Measurements from ENCODE around the gene ATP8A1.

- TF ChIP-seq BHLHE40 (IDR thresholded peaks at IDR 0.05; ENCODE audit: low read depth, low read length), result no peak
- TF ChIP-seq, protein P1, sequence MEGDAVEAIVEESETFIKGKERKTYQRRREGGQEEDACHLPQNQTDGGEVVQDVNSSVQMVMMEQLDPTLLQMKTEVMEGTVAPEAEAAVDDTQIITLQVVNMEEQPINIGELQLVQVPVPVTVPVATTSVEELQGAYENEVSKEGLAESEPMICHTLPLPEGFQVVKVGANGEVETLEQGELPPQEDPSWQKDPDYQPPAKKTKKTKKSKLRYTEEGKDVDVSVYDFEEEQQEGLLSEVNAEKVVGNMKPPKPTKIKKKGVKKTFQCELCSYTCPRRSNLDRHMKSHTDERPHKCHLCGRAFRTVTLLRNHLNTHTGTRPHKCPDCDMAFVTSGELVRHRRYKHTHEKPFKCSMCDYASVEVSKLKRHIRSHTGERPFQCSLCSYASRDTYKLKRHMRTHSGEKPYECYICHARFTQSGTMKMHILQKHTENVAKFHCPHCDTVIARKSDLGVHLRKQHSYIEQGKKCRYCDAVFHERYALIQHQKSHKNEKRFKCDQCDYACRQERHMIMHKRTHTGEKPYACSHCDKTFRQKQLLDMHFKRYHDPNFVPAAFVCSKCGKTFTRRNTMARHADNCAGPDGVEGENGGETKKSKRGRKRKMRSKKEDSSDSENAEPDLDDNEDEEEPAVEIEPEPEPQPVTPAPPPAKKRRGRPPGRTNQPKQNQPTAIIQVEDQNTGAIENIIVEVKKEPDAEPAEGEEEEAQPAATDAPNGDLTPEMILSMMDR (conservative IDR thresholded peaks at IDR 0.05; ENCODE audit: low read depth, low read length), result no peak
Observed at GRCh38 chr4:42562016-42562415, 94.9 kb downstream of the ATP8A1 start.

Data from IMR-90 (cell line).